Neural progenitor cell (in vitro differentiated cells): ENCODE results near the gene CDK18. TPM values are rescaled to one million over a fixed set of nuclear protein-coding genes. Genes with fewer than 3 reads are reported as not detected.

Experiments
- DNase-seq: peaks from one replicate; pipeline ENCODE4 v3.0.0-alpha.2; 2016; ENCODE audit warnings: low spot score
- H2AFZ ChIP-seq: fragments of 200-600 bp; sonication (generic); replicated peaks from 2 replicates; pipeline ENCODE4 v1.6.1; 2016; ENCODE audit warnings: antibody characterized with exemption
- H3F3A ChIP-seq: fragments of 200-600 bp; sonication (generic); 2 replicates; pipeline ENCODE4 v1.6.1; 2016; ENCODE audit warnings: antibody characterized with exemption, low read depth
- H3K27ac ChIP-seq: fragments of 200-600 bp; sonication (generic); 2 replicates; pipeline ENCODE4 v1.5.1; 2016; ENCODE audit warnings: mild to moderate bottlenecking
- H3K27me3 ChIP-seq: fragments of 200-600 bp; sonication (generic); 2 replicates; pipeline ENCODE4 v1.6.1; 2016; ENCODE audit warnings: mild to moderate bottlenecking, moderate library complexity
- H3K36me3 ChIP-seq: fragments of 200-600 bp; sonication (generic); 2 replicates; pipeline ENCODE4 v1.5.1; 2016
- H3K4me1 ChIP-seq: fragments of 200-600 bp; sonication (generic); 2 replicates; pipeline ENCODE4 v1.6.1; 2016; ENCODE audit warnings: mixed run types
- H3K4me2 ChIP-seq: fragments of 200-600 bp; sonication (generic); 2 replicates; pipeline ENCODE4 v1.6.1; 2016
- H3K4me3 ChIP-seq: fragments of 200-600 bp; sonication (generic); 2 replicates; pipeline ENCODE4 v1.5.1; 2016
- H3K79me2 ChIP-seq: fragments of 200-600 bp; sonication (generic); 2 replicates; pipeline ENCODE4 v1.6.1; 2016; ENCODE audit warnings: low read depth
- H3K9ac ChIP-seq: fragments of 200-600 bp; sonication (generic); 2 replicates; pipeline ENCODE4 v1.6.1; 2016
- H3K9me3 ChIP-seq: fragments of 200-600 bp; sonication (generic); 2 replicates; pipeline ENCODE4 v1.5.1; 2016; ENCODE audit warnings: low read depth
- H4K20me1 ChIP-seq: fragments of 200-600 bp; sonication (generic); 2 replicates; pipeline ENCODE4 v1.6.1; 2016; ENCODE audit warnings: low read depth
- H3K27ac Mint-ChIP-seq: 3 replicates; pipeline ENCODE4 v1.8.0; 2021; ENCODE audit warnings: mixed read lengths
- H3K27me3 Mint-ChIP-seq: 2 replicates; pipeline ENCODE4 v1.8.0; 2022; ENCODE audit warnings: low read depth, mild to moderate bottlenecking, inconsistent platforms, moderate library complexity, mixed read lengths; ENCODE audit not compliant: insufficient read depth
- H3K36me3 Mint-ChIP-seq: 3 replicates; pipeline ENCODE4 v1.8.0; 2021; ENCODE audit warnings: mixed read lengths
- H3K4me1 Mint-ChIP-seq: 3 replicates; pipeline ENCODE4 v1.8.0; 2021; ENCODE audit warnings: mixed read lengths
- H3K4me3 Mint-ChIP-seq: 3 replicates; pipeline ENCODE4 v1.8.0; 2021; ENCODE audit warnings: mild to moderate bottlenecking, moderate library complexity, mixed read lengths
- H3K9me3 Mint-ChIP-seq: 3 replicates; pipeline ENCODE4 v1.8.0; 2020; ENCODE audit warnings: mixed read lengths
- EZH2 ChIP-seq: fragments of 200-600 bp; sonication (generic); IDR thresholded peaks from 2 replicates; pipeline ENCODE4 v1.6.1; 2017; ENCODE audit warnings: antibody characterized with exemption, mild to moderate bottlenecking, moderate library complexity
- EZH2phosphoT487 ChIP-seq: fragments of 200-600 bp; sonication (generic); IDR thresholded peaks from 2 replicates; pipeline ENCODE4 v1.6.1; 2017; ENCODE audit warnings: antibody characterized with exemption
- total RNA-seq: library from RNA; depleted of rRNA; stranded (reverse); fragments of >200 nt; gene quantifications from 2 replicates; pipeline ENCODE4 v1.2.3, GENCODE V29; 2015; ENCODE audit warnings: low replicate concordance
- TF ChIP-seq, protein P1 (sequence below): fragments of 200-600 bp; sonication (generic); IDR thresholded peaks from 2 replicates; pipeline ENCODE4 v1.5.1; 2017; ENCODE audit warnings: antibody characterized with exemption, mild to moderate bottlenecking

The CDK18 gene
- total RNA-seq, 1 donor from 2014 or later = 14.1 TPM

DNA sequence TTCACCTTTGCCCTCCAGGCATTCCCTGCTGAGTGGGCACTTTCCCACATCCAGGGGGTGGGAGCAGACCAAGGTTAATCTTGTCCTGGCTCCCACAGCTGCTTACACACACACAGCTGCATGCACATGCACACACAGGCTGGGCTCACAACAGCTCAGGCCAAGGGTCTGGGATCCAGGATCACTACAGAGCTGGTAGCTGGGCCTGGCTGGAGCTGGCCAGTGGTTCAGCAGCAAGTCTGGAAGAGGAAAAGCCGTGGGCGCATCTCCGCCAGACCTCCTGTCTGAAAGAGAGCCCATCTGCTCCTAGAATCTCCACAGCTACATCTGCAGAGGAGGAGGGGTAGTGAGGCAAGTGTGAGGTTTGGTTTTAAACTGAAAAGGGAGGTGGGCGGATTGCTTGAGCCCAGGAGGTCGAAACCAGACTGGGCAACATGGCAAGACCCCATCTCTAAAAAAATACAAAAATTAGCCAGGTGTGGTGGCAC lies 3.8 kb downstream of the CDK18 start:
- H3K4me1 Mint-ChIP-seq = peaks cover 49% of the 10 kb centered on the region

DNA sequence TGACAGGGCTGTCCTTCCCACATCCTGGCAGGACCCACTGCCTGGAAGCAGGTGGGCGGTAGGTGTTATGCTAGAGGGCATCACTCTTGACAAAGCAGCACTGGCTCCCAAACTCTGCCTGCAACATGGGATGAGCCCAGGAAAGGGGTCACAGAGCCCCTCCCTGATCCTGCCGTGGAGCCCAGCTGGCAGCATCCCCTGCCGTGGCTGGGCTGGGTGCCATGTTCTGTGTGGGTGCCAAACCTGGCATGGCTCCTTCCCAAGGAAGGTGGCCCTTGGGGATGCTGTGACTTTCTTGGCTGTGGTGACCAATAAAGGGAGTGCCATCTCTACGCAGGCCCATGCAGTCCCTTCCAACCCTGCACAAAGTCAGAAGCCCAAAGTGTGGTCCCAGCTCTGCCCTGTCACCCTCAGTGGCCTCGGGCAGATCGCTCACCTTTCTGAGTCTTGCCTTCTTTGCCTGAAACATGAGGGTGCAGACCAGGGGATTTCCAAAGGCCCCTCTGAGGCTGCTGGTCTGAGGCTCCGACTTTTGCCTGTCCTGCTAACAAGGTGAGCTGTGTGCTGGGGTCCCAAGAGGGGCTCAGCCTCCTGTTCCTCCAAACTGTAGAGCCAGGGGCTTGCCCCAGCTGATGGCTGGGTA lies 6.0 kb downstream of the CDK18 start:
- Mint-ChIP-seq H3K27me3 (peaks cover 11% of the 10 kb centered on the region), H3K9me3 (peaks cover 2% of the 10 kb centered on the region), H3K36me3 (peaks cover 2% of the 10 kb centered on the region), H3K4me1 (peaks cover 53% of the 10 kb centered on the region), H3K27ac (no peak overlapping the region), H3K4me3 (no peak overlapping the region)
- DNase-seq = no peak
- Histone ChIP-seq H3F3A (no peaks in the 10 kb centered on the region), H3K27me3 (no peaks in the 10 kb centered on the region), H3K36me3 (no peaks in the 10 kb centered on the region), H3K4me2 (no peak overlapping the region), H2AFZ (no peak overlapping the region), H3K4me1 (peaks cover 12% of the 10 kb centered on the region), H3K9ac (no peak overlapping the region), H3K4me3 (no peak overlapping the region), H4K20me1 (peaks cover 40% of the 10 kb centered on the region), H3K9me3 (no peaks in the 10 kb centered on the region), H3K27ac (no peak overlapping the region), H3K79me2 (peaks cover 26% of the 10 kb centered on the region)
- TF ChIP-seq, protein P1, sequence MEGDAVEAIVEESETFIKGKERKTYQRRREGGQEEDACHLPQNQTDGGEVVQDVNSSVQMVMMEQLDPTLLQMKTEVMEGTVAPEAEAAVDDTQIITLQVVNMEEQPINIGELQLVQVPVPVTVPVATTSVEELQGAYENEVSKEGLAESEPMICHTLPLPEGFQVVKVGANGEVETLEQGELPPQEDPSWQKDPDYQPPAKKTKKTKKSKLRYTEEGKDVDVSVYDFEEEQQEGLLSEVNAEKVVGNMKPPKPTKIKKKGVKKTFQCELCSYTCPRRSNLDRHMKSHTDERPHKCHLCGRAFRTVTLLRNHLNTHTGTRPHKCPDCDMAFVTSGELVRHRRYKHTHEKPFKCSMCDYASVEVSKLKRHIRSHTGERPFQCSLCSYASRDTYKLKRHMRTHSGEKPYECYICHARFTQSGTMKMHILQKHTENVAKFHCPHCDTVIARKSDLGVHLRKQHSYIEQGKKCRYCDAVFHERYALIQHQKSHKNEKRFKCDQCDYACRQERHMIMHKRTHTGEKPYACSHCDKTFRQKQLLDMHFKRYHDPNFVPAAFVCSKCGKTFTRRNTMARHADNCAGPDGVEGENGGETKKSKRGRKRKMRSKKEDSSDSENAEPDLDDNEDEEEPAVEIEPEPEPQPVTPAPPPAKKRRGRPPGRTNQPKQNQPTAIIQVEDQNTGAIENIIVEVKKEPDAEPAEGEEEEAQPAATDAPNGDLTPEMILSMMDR = no peak
- TF ChIP-seq EZH2 = no peak
- TF ChIP-seq EZH2phosphoT487 = no peak

More for the DNA sequence above, 3.8 kb downstream of the CDK18 start:
- peaks cover 2% of the 10 kb centered on the region for H3K9me3 Mint-ChIP-seq
- peaks cover 25% of the 10 kb centered on the region for H4K20me1 ChIP-seq
- no peak overlapping the region for H2AFZ ChIP-seq
- H3K27me3 Mint-ChIP-seq = peaks cover 13% of the 10 kb centered on the region
- H3K36me3 Mint-ChIP-seq = no peaks in the 10 kb centered on the region
- H3K4me1 ChIP-seq = peaks cover 15% of the 10 kb centered on the region
- no peak for DNase-seq
- H3K4me3 ChIP-seq = no peak overlapping the region
- TF ChIP-seq EZH2 (no peak), EZH2phosphoT487 (no peak)
- TF ChIP-seq, protein P1 = no peak
- peaks cover 8% of the 10 kb centered on the region for H3F3A ChIP-seq
- no peaks in the 10 kb centered on the region for H3K36me3 ChIP-seq
- peaks cover 31% of the 10 kb centered on the region for H3K79me2 ChIP-seq
- no peaks in the 10 kb centered on the region for H3K9me3 ChIP-seq
- no peaks in the 10 kb centered on the region for H3K27me3 ChIP-seq
- peak overlapping the region; percentile 46 for H3K4me3 Mint-ChIP-seq
- H3K27ac ChIP-seq = no peak overlapping the region
- H3K9ac ChIP-seq = no peak overlapping the region
- H3K4me2 ChIP-seq = no peak overlapping the region
- peak overlapping the region; percentile 87 for H3K27ac Mint-ChIP-seq

DNA sequence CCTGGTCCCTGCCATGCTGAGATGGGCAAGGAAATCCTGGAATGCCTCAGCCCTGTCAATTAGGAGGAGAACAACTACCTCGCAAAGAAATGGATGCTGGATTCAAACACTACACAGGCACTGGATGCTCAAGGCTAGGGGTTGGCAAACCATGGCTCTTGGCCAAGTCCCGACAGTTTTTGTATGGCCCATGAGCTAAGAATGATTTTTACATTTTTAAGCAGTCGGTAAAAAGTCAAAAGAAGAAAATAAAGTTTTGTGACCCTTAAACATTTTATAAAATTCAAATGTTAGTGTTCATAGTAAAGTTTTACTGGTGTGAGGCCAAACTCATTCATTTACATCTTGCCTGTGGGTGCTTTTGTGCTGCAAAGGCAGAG lies 6.5 kb downstream of the CDK18 start:
- peaks cover 53% of the 10 kb centered on the region for H3K4me1 Mint-ChIP-seq
- Histone ChIP-seq H4K20me1 (peaks cover 42% of the 10 kb centered on the region), H3K27ac (no peak overlapping the region), H3K9ac (no peak overlapping the region), H3K4me2 (no peak overlapping the region), H3K27me3 (no peaks in the 10 kb centered on the region), H3K79me2 (peaks cover 21% of the 10 kb centered on the region), H2AFZ (no peak overlapping the region), H3K4me3 (no peak overlapping the region), H3K36me3 (no peaks in the 10 kb centered on the region), H3F3A (no peaks in the 10 kb centered on the region), H3K9me3 (no peaks in the 10 kb centered on the region), H3K4me1 (peaks cover 7% of the 10 kb centered on the region)
- no peak overlapping the region for H3K27ac Mint-ChIP-seq
- H3K27me3 Mint-ChIP-seq = peaks cover 11% of the 10 kb centered on the region
- H3K4me3 Mint-ChIP-seq = no peak overlapping the region
- DNase-seq = no peak
- H3K36me3 Mint-ChIP-seq = peaks cover 2% of the 10 kb centered on the region
- peaks cover 2% of the 10 kb centered on the region for H3K9me3 Mint-ChIP-seq
- TF ChIP-seq, protein P1 = no peak
- TF ChIP-seq EZH2 (no peak), EZH2phosphoT487 (no peak)
